Natural killer cell (primary cell): ENCODE results near the gene TFAP2D. TPM values are rescaled to one million over a fixed set of nuclear protein-coding genes. Genes with fewer than 3 reads are reported as not detected.

Experiments
- ATAC-seq, 3 donors: fragments of 150-1000 bp in 2 of 3; fragments of 200-7000 bp in 1 of 3; cut with Tn5 transposase; 1 replicate in 1 of 3; 2 replicates in 2 of 3; pipeline ENCODE4 v1.10.0; 2021; ENCODE audit warnings: mild to moderate bottlenecking in 2 of 3, moderate library complexity in 2 of 3
- DNase-seq, 2 donors: peaks; one replicate each; pipeline versions ENCODE4 v3.0.0 to v3.0.0-alpha.2; 2013 to 2021; ENCODE audit warnings: mixed read lengths in 1 of 2
- H3K27ac ChIP-seq: one replicate; pipeline ENCODE4 v1.5.1; 2013; ENCODE audit warnings: mild to moderate bottlenecking, low read length
- H3K27me3 ChIP-seq: one replicate; pipeline ENCODE4 v1.6.1; 2013; ENCODE audit warnings: low read length; ENCODE audit not compliant: control insufficient read depth, insufficient read depth
- H3K36me3 ChIP-seq: one replicate; pipeline ENCODE4 v1.6.1; 2013; ENCODE audit warnings: low read length; ENCODE audit not compliant: control insufficient read depth, insufficient read depth
- H3K4me1 ChIP-seq: one replicate; pipeline ENCODE4 v1.6.1; 2013; ENCODE audit warnings: low read length; ENCODE audit not compliant: control insufficient read depth, insufficient read depth
- H3K4me3 ChIP-seq: one replicate; pipeline ENCODE4 v1.5.1; 2013; ENCODE audit warnings: low read length
- H3K9me3 ChIP-seq: one replicate; pipeline ENCODE4 v1.6.1; 2013; ENCODE audit warnings: low read length; ENCODE audit not compliant: control insufficient read depth, insufficient read depth
- H3K27ac Mint-ChIP-seq, 2 donors: one replicate each; pipeline ENCODE4 v1.8.0; 2022; ENCODE audit warnings: mild to moderate bottlenecking in 2 of 2, mixed read lengths in 2 of 2, moderate library complexity in 1 of 2
- H3K27me3 Mint-ChIP-seq, 2 donors: one replicate each; pipeline ENCODE4 v1.8.0; 2022; ENCODE audit warnings: low read depth in 2 of 2, mixed read lengths in 2 of 2
- H3K36me3 Mint-ChIP-seq: one replicate; pipeline ENCODE4 v1.8.0; 2022; ENCODE audit warnings: mixed read lengths
- H3K4me1 Mint-ChIP-seq, 2 donors: one replicate each; pipeline ENCODE4 v1.8.0; 2022; ENCODE audit warnings: mixed read lengths in 2 of 2
- H3K4me3 Mint-ChIP-seq: one replicate; pipeline ENCODE4 v1.8.0; 2022; ENCODE audit warnings: mild to moderate bottlenecking, moderate library complexity, mixed read lengths
- H3K9me3 Mint-ChIP-seq, 2 donors: one replicate each; pipeline ENCODE4 v1.8.0; 2022; ENCODE audit warnings: mixed read lengths in 2 of 2
- CTCF ChIP-seq: fragments of 200-600 bp; IDR thresholded peaks from one replicate; pipeline ENCODE4 v1.8.0; 2022; ENCODE audit warnings: antibody characterized with exemption
- WGBS: methylation state at CpG from one replicate; pipeline ENCODE4 v1.1.7; 2013; ENCODE audit warnings: missing lambda C conversion rate; ENCODE audit not compliant: insufficient coverage; 5-methylcytosine and 5-hydroxymethylcytosine counted together
- intact Hi-C: fragments of 100-400 bp; cut with micrococcal nuclease; formaldehyde crosslinking; loops from one replicate; pipeline ENCODE4 v1.14.2; 2022
- total RNA-seq, 4 donors: library from RNA; stranded (reverse); fragments of 120-200 nt in 1 of 4; gene quantifications; one replicate each; pipeline versions ENCODE4 v1.2.3 to v1.2.4, GENCODE V29; 2013 to 2022

Gene TFAP2D
- total RNA-seq, result not detected
- total RNA-seq (2013), result not detected

DNA sequence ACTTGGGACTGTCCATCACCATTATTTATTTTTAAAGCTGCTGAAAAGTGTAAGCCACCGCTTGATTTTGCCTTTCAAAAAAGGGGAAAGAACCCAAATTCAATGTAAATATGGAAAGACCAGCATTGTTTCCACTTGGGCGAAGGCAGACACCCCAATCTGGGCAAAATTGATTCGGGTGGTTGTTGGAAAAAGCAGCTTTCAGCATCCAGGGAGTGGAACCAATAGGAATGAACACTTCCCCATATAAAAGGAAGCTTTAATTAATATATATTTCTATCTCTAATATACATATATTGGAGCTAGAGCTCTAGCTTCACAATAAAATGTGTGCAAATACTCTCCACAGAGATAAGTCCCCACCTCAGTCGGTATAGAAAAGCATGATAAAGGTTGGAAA, at the start of gene TFAP2D:
Gene TFAP2D (plus strand): TSS at position 301 of the 400 bp plus-strand sequence. CDS start 530 bp downstream, outside the sequence.
- TF ChIP-seq CTCF, result no peak
- peaks cover 15% of the 10 kb centered on the region for H3K27me3 ChIP-seq
- Mint-ChIP-seq H3K36me3 (peaks cover 26% of the 10 kb centered on the region), H3K27ac (no peak within 1 kb of the TSS), H3K4me3 (no peak within 1 kb of the TSS), H3K9me3 (peaks cover 8 to 13% of the 10 kb centered on the region in 2 donors), H3K27me3 (peaks cover 33 to 59% of the 10 kb centered on the region in 2 donors), H3K4me1 (no peaks in the 10 kb centered on the region)
- no peak within 1 kb of the TSS for H3K4me3 ChIP-seq
- H3K9me3 ChIP-seq, result no peaks in the 10 kb centered on the region
- no peak within 1 kb of the TSS for H3K27ac ChIP-seq
- no peak for ATAC-seq
- no peaks in the 10 kb centered on the region for H3K36me3 ChIP-seq
- intact Hi-C loops, result no loop called here
- no peaks in the 10 kb centered on the region for H3K4me1 ChIP-seq
- WGBS, result 3% methylated on average over 2 of the region's 4 CpGs
- no peak for DNase-seq

DNA sequence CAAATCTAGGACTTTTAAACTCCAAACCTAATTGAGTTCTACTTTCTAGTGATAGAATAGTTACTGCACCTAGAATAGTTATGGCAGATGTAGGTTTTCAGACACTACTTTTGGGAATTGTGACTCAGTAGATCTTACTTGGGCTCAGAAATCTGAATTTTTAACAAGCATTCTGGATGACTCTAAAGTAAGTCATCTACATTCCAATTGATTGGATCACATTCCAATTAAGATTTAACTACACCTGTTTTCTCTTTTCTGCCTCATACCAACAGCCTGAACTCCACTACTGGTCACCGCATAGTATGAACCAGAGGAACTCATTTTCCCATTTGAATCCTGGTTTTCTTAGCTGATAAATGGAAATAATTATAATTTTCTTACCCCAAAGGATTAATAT, 49.5 kb upstream of the TFAP2D start:
- Histone ChIP-seq H3K4me3 (no peak overlapping the region), H3K36me3 (no peaks in the 10 kb centered on the region), H3K27ac (no peak overlapping the region), H3K4me1 (no peaks in the 10 kb centered on the region), H3K9me3 (no peaks in the 10 kb centered on the region), H3K27me3 (no peaks in the 10 kb centered on the region)
- no peaks in the 10 kb centered on the region for H3K36me3 Mint-ChIP-seq
- DNase-seq, result no peak
- ATAC-seq, result no peak
- no peak overlapping the region for H3K4me3 Mint-ChIP-seq
- H3K9me3 Mint-ChIP-seq, result peaks cover under 1 to 5% of the 10 kb centered on the region in 2 donors
- no peak overlapping the region for H3K27ac Mint-ChIP-seq
- H3K27me3 Mint-ChIP-seq, result no peaks in the 10 kb centered on the region
- no peak for TF ChIP-seq CTCF
- intact Hi-C loops, result no loop called here
- 100% methylated on average over 1 of the region's 1 CpG for WGBS
- no peaks in the 10 kb centered on the region for H3K4me1 Mint-ChIP-seq

DNA sequence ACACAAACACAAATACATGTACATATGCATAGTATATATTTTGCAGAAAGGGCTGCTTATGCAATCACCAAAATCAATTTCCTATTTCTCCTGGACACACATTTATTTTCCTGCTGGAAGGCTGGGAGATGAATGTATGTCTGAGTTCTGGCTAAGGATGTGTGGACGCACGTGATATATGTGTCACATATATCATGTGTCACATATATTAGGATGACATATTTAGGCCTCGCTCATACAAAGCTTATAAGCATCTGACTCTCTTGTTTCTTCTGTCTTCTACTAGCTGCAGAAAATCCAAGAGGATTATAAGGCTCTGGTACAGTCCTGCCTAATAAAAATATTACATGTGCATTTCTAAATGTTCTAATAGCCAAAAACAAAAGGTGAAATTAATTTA, 47.2 kb upstream of the TFAP2D start:
- H3K27ac ChIP-seq, result no peak overlapping the region
- no peak overlapping the region for H3K27ac Mint-ChIP-seq
- no peaks in the 10 kb centered on the region for H3K27me3 Mint-ChIP-seq
- H3K9me3 ChIP-seq, result no peaks in the 10 kb centered on the region
- TF ChIP-seq CTCF, result no peak
- no peak overlapping the region for H3K4me3 ChIP-seq
- no peaks in the 10 kb centered on the region for H3K4me1 ChIP-seq
- H3K9me3 Mint-ChIP-seq, result peaks cover 0 to 7% of the 10 kb centered on the region in 2 donors
- intact Hi-C loops, result no loop called here
- H3K36me3 Mint-ChIP-seq, result no peaks in the 10 kb centered on the region
- no peaks in the 10 kb centered on the region for H3K4me1 Mint-ChIP-seq
- H3K27me3 ChIP-seq, result no peaks in the 10 kb centered on the region
- no CpG with 5 or more reads among the region's 3 CpGs for WGBS
- no peak overlapping the region for H3K4me3 Mint-ChIP-seq
- no peak for DNase-seq
- ATAC-seq, result no peak
- H3K36me3 ChIP-seq, result no peaks in the 10 kb centered on the region

GRCh38 chr6:50681213-50681824, 32.0 kb upstream of the TFAP2D start:
- Mint-ChIP-seq H3K27ac (no peak overlapping the region), H3K4me3 (no peak overlapping the region), H3K27me3 (no peaks in the 10 kb centered on the region), H3K36me3 (no peaks in the 10 kb centered on the region), H3K9me3 (peaks cover 11 to 13% of the 10 kb centered on the region in 2 donors), H3K4me1 (no peaks in the 10 kb centered on the region)
- H3K36me3 ChIP-seq, result no peaks in the 10 kb centered on the region
- TF ChIP-seq CTCF, result no peak
- WGBS, result 56% methylated on average over 4 of the region's 4 CpGs
- intact Hi-C loops, result no loop called here
- H3K27me3 ChIP-seq, result no peaks in the 10 kb centered on the region
- H3K4me3 ChIP-seq, result no peak overlapping the region
- H3K9me3 ChIP-seq, result peaks cover 3% of the 10 kb centered on the region
- no peaks in the 10 kb centered on the region for H3K4me1 ChIP-seq
- DNase-seq (no peak), ATAC-seq (no peak)
- no peak overlapping the region for H3K27ac ChIP-seq
